ENCODE results near the gene ACVR2B. TPM values are rescaled to one million over a fixed set of nuclear protein-coding genes. Genes with fewer than 3 reads are reported as not detected.
"Not testable (repeated sequence)": the region's sequence is repeated elsewhere in the genome, so short reads cannot be mapped to it uniquely, and the experiment has no call there.

The ACVR2B gene
- total RNA-seq, 1 experiment from 2014 or later, result 2.8 TPM

- Histone ChIP-seq H3K9me3 (ENCODE audit: control insufficient read depth, insufficient read depth, low read depth, low read length) (no peaks in the 10 kb centered on the region), H3K36me3 (ENCODE audit: control insufficient read depth, insufficient read depth, low read length) (no peaks in the 10 kb centered on the region), H3K27me3 (ENCODE audit: control insufficient read depth, insufficient read depth, low read length) (no peaks in the 10 kb centered on the region), H3K4me1 (ENCODE audit: control insufficient read depth, insufficient read depth, low read length) (no peaks in the 10 kb centered on the region), H3K4me3 (ENCODE audit: low read depth in 2 of 2, low read length in 2 of 2) (no peak overlapping the region), H3K27ac (ENCODE audit: low read length) (no peak overlapping the region)
- TF ChIP-seq CTCF (IDR thresholded peaks at IDR 0.05) (no peak), TCF7L2 (IDR thresholded peaks at IDR 0.05; ENCODE audit: low read depth, low read length) (no peak), POLR2AphosphoS5 (IDR thresholded peaks at IDR 0.05; ENCODE audit: low read depth, low read length) (no peak), REST (IDR thresholded peaks at IDR 0.05; ENCODE audit: insufficient read depth in 1 of 2, low read depth in 2 of 2, low read length in 1 of 2) (no peak), SIN3A (IDR thresholded peaks at IDR 0.05; ENCODE audit: borderline replicate concordance, insufficient read depth, low read depth, low read length) (no peak)
- ChIA-PET CTCF (no interaction called here), POLR2A (no interaction called here)
- ATAC-seq (no peak), DNase-seq (ENCODE audit: low read depth, low spot score) (no peak)
- intact Hi-C loops (cut with micrococcal nuclease; ENCODE audit: unreplicated experiment), result no loop called here
- no TSS peak for BruUV-seq (replicated peaks)
- in situ Hi-C loops (cut with HindIII; ENCODE audit: low pct_unique_long_range_greater_than_20kb, low sequenced_read_pairs), result no loop called here
These were observed 42.1 kb upstream of the ACVR2B start for GRCh38 chr3:38411591-38411990.

- POLR2A ChIA-PET; H3K4me3 ChIP-seq (ENCODE audit: low read depth in 2 of 2, low read length in 2 of 2); H3K9me3 ChIP-seq (ENCODE audit: control insufficient read depth, insufficient read depth, low read depth, low read length); BruUV-seq (replicated peaks); intact Hi-C loops (cut with micrococcal nuclease; ENCODE audit: unreplicated experiment); H3K27me3 ChIP-seq (ENCODE audit: control insufficient read depth, insufficient read depth, low read length); in situ Hi-C loops (cut with HindIII; ENCODE audit: low pct_unique_long_range_greater_than_20kb, low sequenced_read_pairs); H3K36me3 ChIP-seq (ENCODE audit: control insufficient read depth, insufficient read depth, low read length); H3K4me1 ChIP-seq (ENCODE audit: control insufficient read depth, insufficient read depth, low read length); ATAC-seq; CTCF ChIA-PET; DNase-seq (ENCODE audit: low read depth, low spot score); H3K27ac ChIP-seq (ENCODE audit: low read length): not testable (repeated sequence)
These were observed 32.9 kb upstream of the ACVR2B start for GRCh38 chr3:38420758-38421157.

GRCh38 chr3:38421679-38422336 is 31.9 kb upstream of the ACVR2B start:
- H3K27me3 ChIP-seq (ENCODE audit: control insufficient read depth, insufficient read depth, low read length), result no peaks in the 10 kb centered on the region
- no peaks in the 10 kb centered on the region for H3K9me3 ChIP-seq (ENCODE audit: control insufficient read depth, insufficient read depth, low read depth, low read length)
- no peak for DNase-seq (ENCODE audit: low read depth, low spot score)
- H3K4me3 ChIP-seq (ENCODE audit: low read depth in 2 of 2, low read length in 2 of 2), result no peak overlapping the region
- no peaks in the 10 kb centered on the region for H3K36me3 ChIP-seq (ENCODE audit: control insufficient read depth, insufficient read depth, low read length)
- no peaks in the 10 kb centered on the region for H3K4me1 ChIP-seq (ENCODE audit: control insufficient read depth, insufficient read depth, low read length)
- in situ Hi-C loops (cut with HindIII; ENCODE audit: low pct_unique_long_range_greater_than_20kb, low sequenced_read_pairs) (no loop called here), intact Hi-C loops (cut with micrococcal nuclease; ENCODE audit: unreplicated experiment) (no loop called here)
- ChIA-PET POLR2A (no interaction called here), CTCF (no interaction called here)
- no peak for TF ChIP-seq TCF7L2 (IDR thresholded peaks at IDR 0.05; ENCODE audit: low read depth, low read length)
- no peak for TF ChIP-seq POLR2AphosphoS5 (IDR thresholded peaks at IDR 0.05; ENCODE audit: low read depth, low read length)
- no peak for TF ChIP-seq CTCF (IDR thresholded peaks at IDR 0.05)
- no peak for TF ChIP-seq REST (IDR thresholded peaks at IDR 0.05; ENCODE audit: insufficient read depth in 1 of 2, low read depth in 2 of 2, low read length in 1 of 2)
- TF ChIP-seq SIN3A (IDR thresholded peaks at IDR 0.05; ENCODE audit: borderline replicate concordance, insufficient read depth, low read depth, low read length), result no peak
- no peak for ATAC-seq
- no TSS peak for BruUV-seq (replicated peaks)
- H3K27ac ChIP-seq (ENCODE audit: low read length), result no peak overlapping the region
